Amniotic epithelial cell (primary cell): Measurements from ENCODE around the gene CTNND2.
"Not testable (repeated sequence)": the region's sequence is repeated elsewhere in the genome, so short reads cannot be mapped to it uniquely, and the experiment has no call there.

Experiments used
- DNase-seq: peaks from one replicate; pipeline ENCODE4 v3.0.0-alpha.2; 2010; ENCODE audit warnings: low read depth

CTNND2 gene

GRCh38 chr5:11076945-11077613 is 827.2 kb downstream of the CTNND2 start:
- no peak for DNase-seq

GRCh38 chr5:11075035-11075805 is 829.0 kb downstream of the CTNND2 start:
- DNase-seq, result no peak

- DNase-seq, result no peak
Observed at GRCh38 chr5:11072568-11072967, 831.7 kb downstream of the CTNND2 start.

GRCh38 chr5:11072076-11072475 is 832.2 kb downstream of the CTNND2 start:
- no peak for DNase-seq

- no peak for DNase-seq
Observed at GRCh38 chr5:11069041-11069440, 835.2 kb downstream of the CTNND2 start.

- not testable (repeated sequence) for DNase-seq
Observed at GRCh38 chr5:11065723-11066122, 838.5 kb downstream of the CTNND2 start.

GRCh38 chr5:11064763-11065450 is 839.3 kb downstream of the CTNND2 start:
- DNase-seq, result no peak

- no peak for DNase-seq
Observed at GRCh38 chr5:11062397-11062796, 841.8 kb downstream of the CTNND2 start.

- DNase-seq, result no peak
Observed at GRCh38 chr5:11056560-11056959, 847.7 kb downstream of the CTNND2 start.

GRCh38 chr5:11054014-11054413 is 850.2 kb downstream of the CTNND2 start:
- DNase-seq, result no peak

GRCh38 chr5:11052871-11053270 is 851.4 kb downstream of the CTNND2 start:
- no peak for DNase-seq

- DNase-seq, result no peak
Observed at GRCh38 chr5:11050596-11051304, 853.5 kb downstream of the CTNND2 start.

- no peak for DNase-seq
Observed at GRCh38 chr5:11048760-11049159, 855.5 kb downstream of the CTNND2 start.

GRCh38 chr5:11047625-11048024 is 856.6 kb downstream of the CTNND2 start:
- DNase-seq, result no peak

GRCh38 chr5:11047030-11047429 is 857.2 kb downstream of the CTNND2 start:
- DNase-seq, result no peak

GRCh38 chr5:11046160-11046559 is 858.1 kb downstream of the CTNND2 start:
- no peak for DNase-seq

GRCh38 chr5:11045411-11045810 is 858.8 kb downstream of the CTNND2 start:
- DNase-seq, result no peak

GRCh38 chr5:11044581-11044980 is 859.7 kb downstream of the CTNND2 start:
- DNase-seq, result no peak

- no peak for DNase-seq
Observed at GRCh38 chr5:11043881-11044280, 860.4 kb downstream of the CTNND2 start.

GRCh38 chr5:11040345-11040744 is 863.9 kb downstream of the CTNND2 start:
- DNase-seq, result no peak

GRCh38 chr5:11038772-11039171 is 865.5 kb downstream of the CTNND2 start:
- no peak for DNase-seq

GRCh38 chr5:11037941-11038340 is 866.3 kb downstream of the CTNND2 start:
- DNase-seq, result no peak
